ENCODE results near the gene ECE2.

ECE2 gene

DNA sequence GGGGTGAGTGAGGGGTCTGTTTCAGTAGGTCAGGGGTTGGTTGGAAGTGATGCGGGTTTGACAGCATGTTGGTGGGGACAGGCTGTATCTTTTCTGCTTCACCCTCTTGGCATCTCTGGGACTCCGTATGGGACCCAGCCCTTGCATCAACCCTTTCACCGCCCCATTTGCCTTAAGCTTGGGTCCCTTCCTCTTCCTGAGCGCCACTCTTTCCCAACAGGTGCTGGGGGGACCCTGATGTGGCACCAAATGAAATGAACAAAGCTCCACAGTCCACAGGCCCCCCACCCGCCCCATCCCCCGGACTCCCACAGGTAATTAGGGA lies 39.7 kb downstream of the ECE2 start:
- no peak for DNase-seq (ENCODE audit: extremely low read depth, insufficient read length)
- TF ChIP-seq, protein P1, sequence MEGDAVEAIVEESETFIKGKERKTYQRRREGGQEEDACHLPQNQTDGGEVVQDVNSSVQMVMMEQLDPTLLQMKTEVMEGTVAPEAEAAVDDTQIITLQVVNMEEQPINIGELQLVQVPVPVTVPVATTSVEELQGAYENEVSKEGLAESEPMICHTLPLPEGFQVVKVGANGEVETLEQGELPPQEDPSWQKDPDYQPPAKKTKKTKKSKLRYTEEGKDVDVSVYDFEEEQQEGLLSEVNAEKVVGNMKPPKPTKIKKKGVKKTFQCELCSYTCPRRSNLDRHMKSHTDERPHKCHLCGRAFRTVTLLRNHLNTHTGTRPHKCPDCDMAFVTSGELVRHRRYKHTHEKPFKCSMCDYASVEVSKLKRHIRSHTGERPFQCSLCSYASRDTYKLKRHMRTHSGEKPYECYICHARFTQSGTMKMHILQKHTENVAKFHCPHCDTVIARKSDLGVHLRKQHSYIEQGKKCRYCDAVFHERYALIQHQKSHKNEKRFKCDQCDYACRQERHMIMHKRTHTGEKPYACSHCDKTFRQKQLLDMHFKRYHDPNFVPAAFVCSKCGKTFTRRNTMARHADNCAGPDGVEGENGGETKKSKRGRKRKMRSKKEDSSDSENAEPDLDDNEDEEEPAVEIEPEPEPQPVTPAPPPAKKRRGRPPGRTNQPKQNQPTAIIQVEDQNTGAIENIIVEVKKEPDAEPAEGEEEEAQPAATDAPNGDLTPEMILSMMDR (IDR thresholded peaks at IDR 0.05; ENCODE audit: insufficient read depth, low read length, poor library complexity, severe bottlenecking): no peak
- no peaks in the 10 kb centered on the region for H3K27me3 ChIP-seq (replicated peaks; ENCODE audit: control insufficient read depth, insufficient read depth, low read length)
- H3K4me3 ChIP-seq (replicated peaks; ENCODE audit: low read depth, low read length): peak overlapping the region; percentile 71
- H3K36me3 ChIP-seq (ENCODE audit: control insufficient read depth, insufficient read depth, low read length): peaks cover 19% of the 10 kb centered on the region

DNA sequence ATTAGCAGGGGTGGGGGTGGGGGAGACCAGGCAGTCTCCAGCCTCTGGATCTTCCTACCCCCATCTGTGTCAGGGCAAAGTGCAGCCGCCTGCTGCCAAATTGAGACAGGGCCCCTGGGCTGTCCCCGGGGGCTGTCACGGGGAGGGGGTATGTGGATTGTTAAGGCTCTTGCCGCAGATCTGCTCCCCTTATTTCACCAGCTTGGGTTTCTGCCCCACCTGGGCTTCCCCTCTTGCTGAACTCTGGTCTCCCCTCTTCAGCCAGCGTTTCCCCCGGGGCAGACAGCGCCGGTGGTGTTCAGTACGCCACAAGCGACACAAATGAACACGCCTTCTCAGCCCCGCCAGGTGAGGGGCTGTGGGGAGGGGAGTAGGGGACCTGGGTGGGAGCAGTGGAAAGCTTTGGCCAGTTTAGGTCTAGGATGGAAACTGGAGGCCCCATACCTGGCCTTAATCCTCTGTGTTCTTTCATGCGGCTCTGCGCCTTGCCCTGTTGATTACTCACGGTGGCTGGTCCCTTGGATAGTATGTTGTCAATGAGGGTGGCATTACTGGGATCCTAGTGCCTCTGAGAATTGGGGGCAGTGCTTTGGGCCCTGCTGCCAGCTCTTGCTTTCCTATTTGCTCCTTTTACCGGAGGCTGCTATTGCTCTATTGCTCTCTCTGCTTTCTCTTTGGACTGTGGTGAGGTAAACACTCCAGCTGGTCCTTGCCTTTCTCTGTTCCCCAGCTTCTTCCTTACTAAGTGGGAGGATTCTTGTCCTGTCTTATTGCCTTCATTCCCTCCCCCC lies 40.2 kb downstream of the ECE2 start:
- TF ChIP-seq, protein P1 (IDR thresholded peaks at IDR 0.05; ENCODE audit: insufficient read depth, low read length, poor library complexity, severe bottlenecking): no peak
- Histone ChIP-seq H3K27me3 (replicated peaks; ENCODE audit: control insufficient read depth, insufficient read depth, low read length) (no peaks in the 10 kb centered on the region), H3K4me3 (replicated peaks; ENCODE audit: low read depth, low read length) (peak overlapping the region; percentile 71), H3K36me3 (ENCODE audit: control insufficient read depth, insufficient read depth, low read length) (peaks cover 23% of the 10 kb centered on the region)
- no peak for DNase-seq (ENCODE audit: extremely low read depth, insufficient read length)

DNA sequence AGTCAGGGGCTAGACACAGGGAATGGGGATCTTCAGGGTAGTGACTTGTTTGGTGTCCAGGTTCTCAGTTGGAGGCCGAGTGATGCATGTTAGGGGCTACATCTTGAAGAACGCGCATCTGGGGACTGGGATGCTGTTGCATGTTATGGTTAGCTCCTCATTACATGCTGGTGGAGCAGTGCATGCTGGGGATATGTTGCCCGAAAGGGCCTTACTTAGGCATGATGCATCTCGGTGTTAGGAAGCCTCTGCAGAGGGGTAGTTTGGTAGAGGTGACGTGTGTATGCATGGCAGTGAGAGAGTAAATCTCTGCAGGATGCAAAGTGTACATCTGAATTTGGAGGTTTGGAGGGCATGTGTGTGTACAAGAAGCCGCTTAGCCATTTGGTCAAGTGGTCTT lies 41.0 kb downstream of the ECE2 start:
- DNase-seq (ENCODE audit: extremely low read depth, insufficient read length): no peak
- Histone ChIP-seq H3K36me3 (ENCODE audit: control insufficient read depth, insufficient read depth, low read length) (peaks cover 29% of the 10 kb centered on the region), H3K4me3 (replicated peaks; ENCODE audit: low read depth, low read length) (peak overlapping the region; percentile 71), H3K27me3 (replicated peaks; ENCODE audit: control insufficient read depth, insufficient read depth, low read length) (no peaks in the 10 kb centered on the region)
- TF ChIP-seq, protein P1 (IDR thresholded peaks at IDR 0.05; ENCODE audit: insufficient read depth, low read length, poor library complexity, severe bottlenecking): no peak

DNA sequence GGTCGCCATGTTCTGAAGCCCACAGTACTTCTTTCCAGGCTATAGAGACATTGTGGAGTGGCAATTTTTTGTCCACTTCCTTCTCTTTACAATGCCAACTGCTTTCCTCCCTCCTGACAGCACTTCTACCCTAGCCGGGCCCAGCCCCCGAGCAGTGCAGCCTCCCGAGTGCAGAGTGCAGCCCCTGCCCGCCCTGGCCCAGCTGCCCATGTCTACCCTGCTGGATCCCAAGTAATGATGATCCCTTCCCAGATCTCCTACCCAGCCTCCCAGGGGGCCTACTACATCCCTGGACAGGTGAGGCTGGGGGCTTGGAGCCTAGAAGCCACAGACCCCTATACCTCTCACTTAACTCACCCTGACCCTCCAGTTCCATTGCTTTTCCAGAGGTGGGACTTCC lies 41.4 kb downstream of the ECE2 start:
- peaks cover 31% of the 10 kb centered on the region for H3K36me3 ChIP-seq (ENCODE audit: control insufficient read depth, insufficient read depth, low read length)
- H3K27me3 ChIP-seq (replicated peaks; ENCODE audit: control insufficient read depth, insufficient read depth, low read length): no peaks in the 10 kb centered on the region
- TF ChIP-seq, protein P1 (IDR thresholded peaks at IDR 0.05; ENCODE audit: insufficient read depth, low read length, poor library complexity, severe bottlenecking): no peak
- DNase-seq (ENCODE audit: extremely low read depth, insufficient read length): no peak
- H3K4me3 ChIP-seq (replicated peaks; ENCODE audit: low read depth, low read length): no peak overlapping the region

DNA sequence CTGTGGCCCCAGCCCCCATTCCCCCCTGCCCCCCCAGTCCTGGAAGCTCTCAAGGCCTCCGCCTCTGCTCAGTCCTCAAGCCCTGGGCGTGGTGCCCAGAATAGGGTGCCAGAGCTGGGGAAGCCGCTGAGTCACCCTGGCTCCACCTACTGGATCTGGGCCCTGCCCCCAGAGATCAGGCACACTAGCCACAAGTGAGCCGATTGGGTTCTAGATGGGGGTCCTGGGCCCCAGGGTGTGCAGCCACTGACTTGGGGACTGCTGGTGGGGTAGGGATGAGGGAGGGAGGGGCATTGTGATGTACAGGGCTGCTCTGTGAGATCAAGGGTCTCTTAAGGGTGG lies 44.3 kb downstream of the ECE2 start:
- Histone ChIP-seq H3K27me3 (replicated peaks; ENCODE audit: control insufficient read depth, insufficient read depth, low read length) (no peaks in the 10 kb centered on the region), H3K4me3 (replicated peaks; ENCODE audit: low read depth, low read length) (no peak overlapping the region), H3K36me3 (ENCODE audit: control insufficient read depth, insufficient read depth, low read length) (peaks cover 53% of the 10 kb centered on the region)
- TF ChIP-seq, protein P1 (IDR thresholded peaks at IDR 0.05; ENCODE audit: insufficient read depth, low read length, poor library complexity, severe bottlenecking): no peak
- DNase-seq (ENCODE audit: extremely low read depth, insufficient read length): no peak

DNA sequence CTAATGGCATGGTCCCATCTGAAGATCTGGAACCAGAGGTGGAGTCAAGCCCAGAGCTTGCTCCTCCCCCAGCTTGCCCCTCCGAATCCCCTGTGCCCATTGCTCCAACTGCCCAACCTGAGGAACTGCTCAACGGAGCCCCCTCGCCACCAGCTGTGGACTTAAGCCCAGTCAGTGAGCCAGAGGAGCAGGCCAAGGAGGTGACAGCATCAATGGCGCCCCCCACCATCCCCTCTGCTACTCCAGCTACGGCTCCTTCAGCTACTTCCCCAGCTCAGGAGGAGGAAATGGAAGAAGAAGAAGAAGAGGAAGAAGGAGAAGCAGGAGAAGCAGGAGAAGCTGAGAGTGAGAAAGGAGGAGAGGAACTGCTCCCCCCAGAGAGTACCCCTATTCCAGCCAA lies 45.8 kb downstream of the ECE2 start:
- H3K4me3 ChIP-seq (replicated peaks; ENCODE audit: low read depth, low read length): no peak overlapping the region
- DNase-seq (ENCODE audit: extremely low read depth, insufficient read length): no peak
- H3K27me3 ChIP-seq (replicated peaks; ENCODE audit: control insufficient read depth, insufficient read depth, low read length): no peaks in the 10 kb centered on the region
- peaks cover 66% of the 10 kb centered on the region for H3K36me3 ChIP-seq (ENCODE audit: control insufficient read depth, insufficient read depth, low read length)
- TF ChIP-seq, protein P1 (IDR thresholded peaks at IDR 0.05; ENCODE audit: insufficient read depth, low read length, poor library complexity, severe bottlenecking): no peak

All from GM06990 (cell line).